Measurements from ENCODE around the gene TMEM26.

GRCh38 chr10:61391281-61391680 is 61.9 kb downstream of the TMEM26 start:
- TF ChIP-seq CTCF (IDR thresholded peaks at IDR 0.05) (no peak), POLR2AphosphoS5 (IDR thresholded peaks at IDR 0.05; ENCODE audit: insufficient read depth in 1 of 2, low read depth in 1 of 2) (no peak)
